Measurements from ENCODE around the gene ATM.

The ATM gene

GRCh38 chr11:108206171-108206570 lies 16.7 kb upstream of the ATM start:
- no peak for TF ChIP-seq CTCF (IDR thresholded peaks at IDR 0.05; ENCODE audit: low read depth, low read length, poor library complexity, severe bottlenecking)
- Histone ChIP-seq H3K79me2 (ENCODE audit: control insufficient read depth, low read length) (peaks cover 100% of the 10 kb centered on the region), H3K9me3 (ENCODE audit: control insufficient read depth, insufficient read depth, low read length) (peaks cover 52% of the 10 kb centered on the region), H3F3A (ENCODE audit: control insufficient read depth, insufficient read depth) (no peaks in the 10 kb centered on the region), H3K9me2 (replicated peaks; ENCODE audit: control insufficient read depth, low read length) (no peaks in the 10 kb centered on the region), H3K4me1 (ENCODE audit: control insufficient read depth, low read length) (peaks cover 8% of the 10 kb centered on the region), H3K27me3 (ENCODE audit: control insufficient read depth, low read length) (no peaks in the 10 kb centered on the region), H4K20me1 (ENCODE audit: control insufficient read depth, insufficient read depth, low read depth, low read length) (0 out of 2 replicates have a peak, but pooled peaks cover under 1% of the 10 kb centered on the region), H3K4me3 (ENCODE audit: low read length) (no peak overlapping the region), H3K27ac (ENCODE audit: low read depth, low read length) (no peak overlapping the region), H3K36me3 (ENCODE audit: control insufficient read depth, low read length) (peaks cover 99% of the 10 kb centered on the region), H3K4me2 (ENCODE audit: low read length) (no peak overlapping the region)

GRCh38 chr11:108206969-108207682 lies 15.7 kb upstream of the ATM start:
- Histone ChIP-seq H3K9me2 (replicated peaks; ENCODE audit: control insufficient read depth, low read length) (no peaks in the 10 kb centered on the region), H4K20me1 (ENCODE audit: control insufficient read depth, insufficient read depth, low read depth, low read length) (no peaks in the 10 kb centered on the region), H3K4me2 (ENCODE audit: low read length) (no peak overlapping the region), H3K36me3 (ENCODE audit: control insufficient read depth, low read length) (peaks cover 99% of the 10 kb centered on the region), H3K4me1 (ENCODE audit: control insufficient read depth, low read length) (peaks cover 8% of the 10 kb centered on the region), H3K27ac (ENCODE audit: low read depth, low read length) (no peak overlapping the region), H3K27me3 (ENCODE audit: control insufficient read depth, low read length) (no peaks in the 10 kb centered on the region), H3K79me2 (ENCODE audit: control insufficient read depth, low read length) (peaks cover 100% of the 10 kb centered on the region), H3K9me3 (ENCODE audit: control insufficient read depth, insufficient read depth, low read length) (peaks cover 61% of the 10 kb centered on the region), H3F3A (ENCODE audit: control insufficient read depth, insufficient read depth) (no peaks in the 10 kb centered on the region), H3K4me3 (ENCODE audit: low read length) (no peak overlapping the region)
- no peak for TF ChIP-seq EZH2phosphoT487 (IDR thresholded peaks at IDR 0.05; ENCODE audit: borderline replicate concordance, low read length)
- no peak for TF ChIP-seq CTCF (IDR thresholded peaks at IDR 0.05; ENCODE audit: low read depth, low read length, poor library complexity, severe bottlenecking)

GRCh38 chr11:108207683-108208060 lies 15.2 kb upstream of the ATM start:
- Histone ChIP-seq H3K36me3 (ENCODE audit: control insufficient read depth, low read length) (peaks cover 98% of the 10 kb centered on the region), H3K4me3 (ENCODE audit: low read length) (no peak overlapping the region), H3K9me3 (ENCODE audit: control insufficient read depth, insufficient read depth, low read length) (peaks cover 61% of the 10 kb centered on the region), H3K4me2 (ENCODE audit: low read length) (no peak overlapping the region), H3F3A (ENCODE audit: control insufficient read depth, insufficient read depth) (no peaks in the 10 kb centered on the region), H3K27ac (ENCODE audit: low read depth, low read length) (no peak overlapping the region), H3K79me2 (ENCODE audit: control insufficient read depth, low read length) (peaks cover 100% of the 10 kb centered on the region), H3K9me2 (replicated peaks; ENCODE audit: control insufficient read depth, low read length) (no peaks in the 10 kb centered on the region), H4K20me1 (ENCODE audit: control insufficient read depth, insufficient read depth, low read depth, low read length) (no peaks in the 10 kb centered on the region), H3K27me3 (ENCODE audit: control insufficient read depth, low read length) (no peaks in the 10 kb centered on the region), H3K4me1 (ENCODE audit: control insufficient read depth, low read length) (peaks cover 8% of the 10 kb centered on the region)
- TF ChIP-seq EZH2phosphoT487 (IDR thresholded peaks at IDR 0.05; ENCODE audit: borderline replicate concordance, low read length) (no peak), CTCF (IDR thresholded peaks at IDR 0.05; ENCODE audit: low read depth, low read length, poor library complexity, severe bottlenecking) (no peak)

Data from DOHH2 (cell line).